Activated naive CD4-positive, alpha-beta T cell treated with anti-CD3 and anti-CD28 coated beads, Interleukin-2, amount 50 U/mL, for 72 hours (primary cell): ENCODE data around the gene FGD2. TPM values are rescaled to one million over a fixed set of nuclear protein-coding genes. Genes with fewer than 3 reads are reported as not detected.
"Not testable (repeated sequence)": the region's sequence is repeated elsewhere in the genome, so short reads cannot be mapped to it uniquely, and the experiment has no call there.

Source experiments
- ATAC-seq, 2 donors: fragments of 150-1000 bp; cut with Tn5 transposase; 2 replicates each; pipeline ENCODE4 v1.10.0; 2021; ENCODE audit warnings: mild to moderate bottlenecking in 2 of 2, moderate library complexity in 2 of 2
- DNase-seq, 2 donors: peaks; one replicate each; pipeline ENCODE4 v3.0.0; 2021 to 2022; ENCODE audit warnings: low spot score in 2 of 2
- H3K27ac Mint-ChIP-seq, 2 donors: one replicate each; pipeline ENCODE4 v1.8.0; 2022; ENCODE audit warnings: mild to moderate bottlenecking in 2 of 2, mixed read lengths in 2 of 2
- H3K36me3 Mint-ChIP-seq, 2 donors: one replicate each; pipeline ENCODE4 v1.8.0; 2022; ENCODE audit warnings: mixed read lengths in 2 of 2
- H3K9me3 Mint-ChIP-seq, 2 donors: one replicate each; pipeline ENCODE4 v1.8.0; 2022; ENCODE audit warnings: mixed read lengths in 2 of 2
- total RNA-seq, 2 donors: library from RNA; stranded (reverse); gene quantifications; one replicate each; pipeline ENCODE4 v1.2.3, GENCODE V29; 2022

FGD2 gene
- total RNA-seq, 2 donors from 2014 or later, result 1.3 to 2.4 TPM

DNA sequence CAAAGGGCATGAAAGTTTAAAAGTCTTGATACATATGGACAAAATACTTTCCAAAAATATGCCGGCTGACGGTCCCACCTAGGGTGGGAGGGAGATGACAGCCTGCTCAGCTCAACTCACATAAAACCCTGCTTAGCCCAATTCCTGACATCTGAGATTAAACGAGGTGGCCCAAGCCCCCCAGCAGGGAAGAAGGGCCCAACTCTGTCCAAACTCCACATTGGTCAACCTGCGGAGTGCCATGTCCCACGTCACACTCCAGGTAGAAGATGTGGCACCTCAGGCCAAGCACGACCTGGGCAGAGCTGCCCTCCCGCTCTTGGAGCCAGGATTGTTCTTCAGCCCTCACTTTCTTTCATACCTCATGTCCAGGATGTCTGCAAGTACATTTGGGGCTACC lies 48.2 kb downstream of the FGD2 start:
- DNase-seq (no peak), ATAC-seq (no peak)
- Mint-ChIP-seq H3K27ac (no peak overlapping the region), H3K9me3 (no peaks in the 10 kb centered on the region), H3K36me3 (peaks cover 5 to 6% of the 10 kb centered on the region in 2 donors)

DNA sequence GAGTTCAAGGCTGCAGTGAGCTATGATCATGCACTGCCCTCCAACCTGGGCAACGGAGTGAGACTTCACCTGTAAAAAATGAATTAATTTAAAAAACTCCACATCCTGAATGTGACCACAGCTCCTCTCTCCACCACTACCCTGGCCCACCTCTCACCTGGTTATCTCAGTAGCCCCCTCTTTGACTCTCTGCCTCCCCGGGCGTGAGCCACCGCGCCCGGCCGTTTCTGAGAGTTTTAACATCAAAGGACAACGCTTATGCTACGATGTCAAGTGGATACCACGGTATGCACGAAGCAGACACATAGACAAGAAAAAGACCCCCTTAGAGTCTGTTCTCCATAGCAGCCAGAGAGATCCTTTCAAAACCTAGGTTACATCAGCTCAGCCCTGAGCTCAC lies 48.7 kb downstream of the FGD2 start:
- DNase-seq, result peak in 1 of 2 donors; percentile 25
- peaks cover under 1 to 2% of the 10 kb centered on the region in 2 donors for H3K36me3 Mint-ChIP-seq
- H3K27ac Mint-ChIP-seq, result peak overlapping the region; percentile 12 to 61
- no peaks in the 10 kb centered on the region for H3K9me3 Mint-ChIP-seq
- no peak for ATAC-seq

DNA sequence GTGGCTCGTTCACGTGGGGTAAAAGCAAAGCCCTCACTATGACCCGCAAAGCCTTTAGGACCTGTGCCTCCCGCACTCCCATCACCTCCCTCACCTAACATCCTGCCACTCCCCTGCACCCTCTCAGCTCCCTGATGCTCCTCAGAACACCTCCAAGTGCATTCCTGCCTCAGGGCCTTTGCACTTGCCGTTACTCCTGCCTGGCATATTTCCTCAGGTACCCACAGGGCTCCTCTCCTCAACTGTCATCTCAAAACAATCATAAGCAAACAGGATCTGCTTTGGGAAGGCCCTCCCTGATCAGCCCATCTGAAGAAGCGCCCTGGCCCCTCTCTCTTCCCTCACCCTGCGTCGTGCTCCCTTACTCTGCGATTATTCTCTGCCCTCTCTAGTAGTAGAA lies 49.1 kb downstream of the FGD2 start:
- Mint-ChIP-seq H3K9me3 (no peaks in the 10 kb centered on the region), H3K36me3 (no peaks in the 10 kb centered on the region), H3K27ac (peak overlapping the region in 1 of 2 donors; percentile 12)
- no peak for ATAC-seq
- peak in 1 of 2 donors; percentile 20 for DNase-seq

DNA sequence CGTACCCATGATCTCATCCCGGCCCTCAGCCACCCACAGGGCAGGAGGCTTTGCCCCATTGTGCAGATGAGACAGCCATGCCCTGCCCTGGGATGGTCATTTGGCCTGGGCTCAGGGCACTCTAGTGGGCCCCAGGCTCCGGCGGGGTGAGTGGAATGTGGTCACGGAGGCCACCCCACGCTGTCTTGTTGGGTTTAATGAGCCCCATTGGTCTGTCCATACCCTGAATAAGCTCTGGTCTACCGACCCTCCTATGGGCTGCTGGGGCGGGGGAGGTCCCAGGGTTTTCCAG lies 50.6 kb downstream of the FGD2 start:
- ATAC-seq (no peak), DNase-seq (no peak)
- peak overlapping the region in 1 of 2 donors; percentile 42 for H3K27ac Mint-ChIP-seq
- no peaks in the 10 kb centered on the region for H3K9me3 Mint-ChIP-seq
- no peaks in the 10 kb centered on the region for H3K36me3 Mint-ChIP-seq

DNA sequence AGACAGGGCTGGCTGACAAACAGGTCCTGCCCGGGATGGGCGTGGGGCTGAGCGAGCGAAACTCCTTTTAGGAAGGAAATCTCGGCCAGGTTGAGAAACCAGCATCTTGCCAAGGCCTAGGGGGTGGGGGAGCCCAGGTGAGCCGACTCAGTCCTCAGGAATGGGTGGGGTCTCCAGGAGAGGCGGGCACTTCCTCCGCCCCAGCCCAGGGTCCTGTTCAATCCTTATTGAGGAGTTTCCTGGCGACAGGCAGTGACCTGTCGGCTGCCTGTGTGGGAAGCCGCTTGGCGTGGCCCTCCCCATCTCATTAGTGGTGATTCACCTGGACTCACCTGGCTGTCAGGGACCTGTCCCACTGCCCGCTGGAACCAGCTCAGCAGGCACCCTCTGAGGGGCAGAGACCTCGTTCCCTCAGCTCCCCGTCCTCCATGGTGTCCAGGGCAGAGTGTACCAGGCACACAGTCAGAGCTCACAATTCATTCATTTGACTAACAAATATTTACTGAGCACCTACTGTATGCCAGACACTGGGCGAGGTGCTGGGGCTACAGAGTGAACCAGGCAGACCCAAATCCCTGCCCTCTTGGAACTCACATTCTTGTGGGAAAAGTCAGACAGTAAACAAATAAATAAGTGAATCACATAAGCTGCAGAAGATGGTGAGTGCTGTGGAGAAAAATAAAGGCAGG lies 51.1 kb downstream of the FGD2 start:
- H3K27ac Mint-ChIP-seq, result peak overlapping the region in 1 of 2 donors; percentile 21
- H3K9me3 Mint-ChIP-seq, result no peaks in the 10 kb centered on the region
- no peaks in the 10 kb centered on the region for H3K36me3 Mint-ChIP-seq
- no peak for DNase-seq
- no peak for ATAC-seq

DNA sequence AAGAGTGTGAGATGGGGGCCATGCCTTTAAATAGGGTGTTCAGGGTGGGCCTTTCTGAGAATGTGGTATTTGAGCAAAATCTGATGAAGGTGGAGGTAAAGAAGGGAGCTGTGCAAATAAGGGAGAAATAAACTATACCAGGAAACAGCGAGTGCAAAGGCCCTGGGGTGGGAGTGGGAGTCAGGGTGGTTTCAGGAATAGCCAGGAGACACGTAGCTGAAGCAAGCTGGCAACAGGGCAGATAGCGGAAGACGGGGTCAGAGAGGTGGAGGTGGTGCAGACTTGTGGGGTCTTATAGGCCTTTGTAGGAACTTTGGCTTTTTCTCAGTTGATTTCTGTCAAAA lies 51.6 kb downstream of the FGD2 start:
- Mint-ChIP-seq H3K9me3 (no peaks in the 10 kb centered on the region), H3K27ac (peak overlapping the region in 1 of 2 donors; percentile 21), H3K36me3 (no peaks in the 10 kb centered on the region)
- DNase-seq, result no peak
- ATAC-seq, result no peak

DNA sequence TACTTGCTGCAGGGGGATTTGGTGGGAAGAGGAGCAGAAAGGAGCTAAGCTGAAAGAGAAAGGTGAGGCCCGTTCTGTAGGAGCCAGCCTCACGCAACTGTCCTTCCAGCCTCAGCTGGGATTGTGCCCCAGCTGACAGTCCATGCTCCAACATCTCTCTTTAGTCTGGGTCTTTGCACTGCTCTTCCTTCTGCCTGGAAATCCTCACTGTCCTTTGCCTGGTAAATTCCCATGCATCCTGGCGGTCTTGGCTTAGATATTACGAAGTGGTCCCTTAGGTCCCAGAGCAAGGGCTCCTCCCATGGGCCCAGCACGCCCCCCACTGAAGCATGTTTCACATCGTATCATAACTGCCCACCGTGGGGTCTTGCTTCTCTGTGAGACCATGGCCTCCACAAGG lies 52.2 kb downstream of the FGD2 start:
- Mint-ChIP-seq H3K27ac (no peak overlapping the region), H3K9me3 (no peaks in the 10 kb centered on the region), H3K36me3 (no peaks in the 10 kb centered on the region)
- ATAC-seq (no peak), DNase-seq (no peak)

DNA sequence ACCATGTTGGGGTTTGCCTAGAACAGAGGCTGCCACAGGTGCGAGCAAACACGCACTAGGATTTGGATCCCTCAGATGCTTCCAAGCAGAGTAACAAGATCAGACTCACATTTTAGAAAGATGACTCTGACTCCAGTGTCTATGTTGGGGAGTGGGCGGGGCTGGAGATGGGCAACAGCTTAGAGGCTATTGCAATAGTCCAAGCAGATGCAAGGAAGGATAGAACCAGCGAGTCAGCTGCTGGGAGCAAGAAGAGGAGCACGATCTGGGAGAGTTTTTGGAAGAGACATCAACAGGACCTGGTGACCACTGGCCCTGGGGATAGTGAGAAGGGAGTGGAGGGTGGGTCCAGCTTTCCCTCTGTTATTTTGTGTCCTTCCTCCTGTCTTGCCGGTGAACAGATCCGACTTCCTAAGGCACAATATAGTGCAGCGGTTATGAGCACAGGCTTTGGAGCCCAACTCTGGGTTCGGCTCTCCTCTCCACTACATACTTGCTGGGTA lies 52.7 kb downstream of the FGD2 start:
- DNase-seq (no peak), ATAC-seq (no peak)
- H3K27ac Mint-ChIP-seq, result no peak overlapping the region
- no peaks in the 10 kb centered on the region for H3K9me3 Mint-ChIP-seq
- H3K36me3 Mint-ChIP-seq, result no peaks in the 10 kb centered on the region

DNA sequence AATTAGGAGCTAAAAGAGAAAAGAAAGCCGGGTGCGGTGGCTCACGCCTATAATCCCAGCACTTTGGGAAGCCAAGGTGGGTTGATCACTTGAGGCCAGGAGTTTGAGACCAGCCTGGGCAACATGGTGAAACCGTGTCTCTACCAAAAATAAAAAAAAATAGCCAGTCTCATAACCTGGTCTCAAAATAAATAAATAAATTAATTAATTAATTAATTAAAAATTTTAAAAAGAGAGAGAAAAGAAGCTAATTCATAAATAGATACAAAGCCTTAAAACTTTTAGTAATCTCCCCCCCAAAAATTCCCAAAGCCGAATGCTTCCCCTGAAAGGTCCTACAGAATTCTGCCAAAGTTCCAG lies 53.5 kb downstream of the FGD2 start:
- not testable (repeated sequence) for H3K27ac Mint-ChIP-seq, H3K36me3 Mint-ChIP-seq, H3K9me3 Mint-ChIP-seq, DNase-seq, ATAC-seq

DNA sequence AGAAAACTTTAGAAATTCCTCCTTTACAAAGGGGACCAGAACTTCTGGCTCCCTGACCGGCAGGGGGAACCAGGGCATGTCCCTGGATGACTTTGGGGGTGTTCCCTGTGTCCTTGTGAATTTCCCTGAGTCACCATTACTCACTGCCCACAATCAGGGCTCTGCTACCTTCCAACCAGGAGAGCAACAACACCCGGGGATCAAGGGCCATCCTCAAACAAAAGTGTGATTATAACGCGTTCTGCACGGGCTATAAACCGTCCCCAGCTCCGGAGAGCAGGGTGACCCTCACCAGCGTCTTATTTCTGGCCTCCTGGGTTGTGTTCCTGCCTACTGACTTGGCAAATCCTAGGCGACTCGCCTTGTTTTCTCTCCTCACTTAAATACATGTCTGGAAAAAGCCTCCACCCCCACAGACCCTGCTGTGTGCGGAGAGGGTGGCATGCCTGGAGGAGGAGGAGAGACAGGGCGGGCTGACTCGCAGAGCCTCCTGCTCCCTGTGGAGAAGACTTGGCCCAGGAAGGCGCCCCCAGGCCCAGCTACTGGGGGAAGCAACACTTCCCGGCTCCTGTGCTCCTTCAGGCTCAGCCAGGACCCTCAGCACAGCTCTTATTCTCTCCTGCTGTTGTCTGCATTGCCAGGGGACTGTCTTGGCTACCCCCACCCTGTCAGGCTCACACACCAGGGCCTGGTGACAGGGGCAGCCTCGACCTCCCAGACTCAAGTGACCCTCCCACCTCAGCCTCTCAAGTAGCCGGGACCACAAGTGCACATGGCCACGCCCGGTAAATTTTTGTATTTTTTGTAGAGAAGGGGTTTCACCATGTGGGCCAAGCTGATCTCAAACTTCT lies 54.1 kb downstream of the FGD2 start:
- Mint-ChIP-seq H3K9me3 (no peaks in the 10 kb centered on the region), H3K27ac (no peak overlapping the region), H3K36me3 (no peaks in the 10 kb centered on the region)
- ATAC-seq, result peak; percentile 73 to 83
- DNase-seq, result peak in 1 of 2 donors; percentile 16

DNA sequence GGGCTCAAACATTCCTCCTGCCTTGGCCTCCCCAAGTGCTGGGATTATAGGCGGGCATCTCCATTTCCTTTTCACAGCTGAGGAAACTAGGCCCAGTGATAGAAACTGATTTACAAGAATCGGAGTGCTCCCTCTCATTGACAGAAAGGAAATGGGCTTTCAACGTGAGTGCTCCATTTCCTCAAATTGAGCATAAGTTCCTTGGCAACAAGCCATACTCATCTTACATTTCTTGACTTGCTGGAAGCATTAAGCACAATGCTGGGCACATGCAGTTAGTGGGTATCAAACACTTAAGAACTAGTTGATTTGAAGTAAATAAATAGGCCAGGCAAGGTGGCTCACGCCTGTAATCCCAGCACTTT lies 54.7 kb downstream of the FGD2 start:
- H3K36me3 Mint-ChIP-seq, result no peaks in the 10 kb centered on the region
- DNase-seq, result no peak
- no peak overlapping the region for H3K27ac Mint-ChIP-seq
- no peak for ATAC-seq
- H3K9me3 Mint-ChIP-seq, result no peaks in the 10 kb centered on the region

DNA sequence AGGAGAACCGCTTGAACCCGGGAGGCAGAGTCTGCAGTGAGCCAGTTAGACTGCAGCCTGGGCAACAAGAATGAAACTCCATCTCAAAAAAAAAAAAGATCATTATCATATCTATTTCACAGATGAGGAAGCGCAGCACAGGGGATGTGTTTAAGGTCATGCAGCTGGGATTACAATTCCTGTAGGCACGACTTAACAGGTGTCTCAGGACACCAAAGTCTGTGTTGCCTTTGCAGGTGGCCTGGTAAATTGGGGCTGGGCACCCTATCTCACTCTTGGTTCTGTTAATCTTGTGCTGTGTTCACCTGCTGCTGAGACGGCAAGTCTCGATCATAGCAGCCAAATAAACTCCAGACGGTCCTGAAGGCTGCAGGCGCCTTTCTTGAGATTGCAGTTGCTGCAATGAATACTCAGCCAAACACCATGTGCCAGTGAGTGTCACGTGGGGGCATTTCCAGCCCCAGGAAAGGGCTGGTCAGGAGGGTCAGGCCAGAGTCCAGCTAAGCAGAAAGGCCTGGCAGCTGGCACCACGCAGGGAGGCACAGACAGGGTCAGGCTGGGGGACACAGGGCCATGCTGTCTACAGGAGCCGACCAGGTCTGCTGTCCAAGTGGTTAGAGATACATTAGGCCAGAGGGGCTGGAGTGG lies 55.8 kb downstream of the FGD2 start:
- Mint-ChIP-seq H3K27ac (no peak overlapping the region), H3K9me3 (no peaks in the 10 kb centered on the region), H3K36me3 (no peaks in the 10 kb centered on the region)
- DNase-seq, result no peak
- no peak for ATAC-seq

DNA sequence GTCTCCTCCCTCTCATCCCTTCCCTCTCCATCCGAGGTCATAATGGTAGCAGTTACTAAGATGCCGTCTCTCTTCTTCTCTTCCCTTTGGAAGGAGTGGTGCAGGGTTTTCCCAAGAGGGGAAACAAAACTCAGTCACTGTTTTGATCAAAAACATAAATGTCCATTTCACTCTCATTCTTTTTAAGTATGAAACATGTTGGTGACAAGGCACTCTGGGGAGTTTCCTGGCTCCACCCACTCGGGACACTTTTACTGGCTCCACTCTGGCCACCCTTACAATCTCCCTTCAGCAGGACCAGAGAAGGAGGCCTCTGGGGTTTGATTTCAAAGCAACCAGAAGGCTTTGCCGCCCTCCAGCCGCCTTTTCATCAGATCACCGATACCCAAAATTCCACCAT lies 57.0 kb downstream of the FGD2 start:
- no peak for DNase-seq
- Mint-ChIP-seq H3K36me3 (no peaks in the 10 kb centered on the region), H3K9me3 (no peaks in the 10 kb centered on the region), H3K27ac (peak overlapping the region in 1 of 2 donors; percentile 66)
- no peak for ATAC-seq

DNA sequence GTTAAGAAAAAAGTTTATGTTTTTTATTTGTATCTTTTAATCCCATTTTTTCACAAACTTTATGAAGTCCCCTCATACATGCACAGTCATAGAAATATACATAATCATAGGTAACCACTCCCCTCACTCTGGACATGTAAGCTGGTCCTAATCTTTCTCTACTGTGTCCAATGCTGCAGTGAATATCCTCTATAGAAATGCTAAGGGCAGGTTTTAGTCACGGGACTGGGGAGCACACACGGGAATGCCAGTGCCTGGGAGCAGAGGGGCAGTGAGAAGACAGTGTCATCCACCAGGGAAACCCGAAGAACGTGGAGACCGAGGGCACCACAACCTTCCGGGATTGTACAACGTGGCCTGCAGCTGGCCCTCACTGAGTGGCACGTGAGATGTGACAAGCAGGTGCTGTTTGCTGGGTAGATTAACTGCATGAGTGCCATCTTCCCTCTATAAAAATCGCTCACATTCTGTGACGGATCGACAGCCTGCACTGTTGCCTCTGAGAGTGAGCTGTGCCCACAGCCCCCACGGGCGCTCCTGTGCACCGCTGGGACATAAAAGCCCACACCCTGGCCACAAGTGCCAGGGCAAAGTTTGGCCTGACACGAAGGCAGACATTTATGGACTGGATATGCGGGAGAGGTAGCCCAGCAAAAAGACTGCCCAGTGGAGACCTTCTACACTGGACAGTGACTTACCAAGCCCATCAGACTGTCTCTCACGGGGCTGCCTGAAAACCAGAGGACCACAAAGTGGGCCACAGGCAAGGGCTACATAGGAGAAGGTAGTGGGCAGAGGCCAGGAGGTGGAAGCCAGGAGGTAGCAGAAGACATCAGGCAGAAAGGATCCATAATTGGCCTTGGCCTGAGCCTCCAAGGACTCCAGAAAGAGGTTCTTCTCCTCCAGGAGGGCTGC lies 63.2 kb downstream of the FGD2 start:
- no peaks in the 10 kb centered on the region for H3K9me3 Mint-ChIP-seq
- DNase-seq (no peak), ATAC-seq (no peak)
- H3K36me3 Mint-ChIP-seq, result peaks cover 0 to 7% of the 10 kb centered on the region in 2 donors
- peak overlapping the region in 1 of 2 donors; percentile 70 for H3K27ac Mint-ChIP-seq

DNA sequence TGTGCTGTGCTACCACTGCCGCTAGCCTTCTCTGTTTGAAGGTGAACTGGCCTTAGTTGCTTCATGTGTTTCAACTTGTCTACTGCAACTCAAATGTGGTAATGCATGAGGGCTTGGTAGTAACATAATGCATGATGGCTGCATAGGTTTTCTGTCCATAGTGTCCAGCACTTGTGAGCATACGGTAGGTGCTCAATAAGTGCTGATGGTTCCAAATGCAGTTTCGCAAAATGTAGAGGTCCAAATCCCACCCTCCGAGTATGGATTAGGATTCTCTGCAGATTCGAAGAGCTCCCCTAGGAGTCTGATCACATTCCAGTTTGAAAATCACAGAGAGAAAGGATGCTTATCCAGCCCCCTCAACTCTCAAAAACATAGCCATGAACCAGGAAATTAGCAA lies 64.2 kb downstream of the FGD2 start:
- ATAC-seq (no peak), DNase-seq (no peak)
- no peak overlapping the region for H3K27ac Mint-ChIP-seq
- H3K36me3 Mint-ChIP-seq, result peaks cover 0 to 7% of the 10 kb centered on the region in 2 donors
- H3K9me3 Mint-ChIP-seq, result no peaks in the 10 kb centered on the region

DNA sequence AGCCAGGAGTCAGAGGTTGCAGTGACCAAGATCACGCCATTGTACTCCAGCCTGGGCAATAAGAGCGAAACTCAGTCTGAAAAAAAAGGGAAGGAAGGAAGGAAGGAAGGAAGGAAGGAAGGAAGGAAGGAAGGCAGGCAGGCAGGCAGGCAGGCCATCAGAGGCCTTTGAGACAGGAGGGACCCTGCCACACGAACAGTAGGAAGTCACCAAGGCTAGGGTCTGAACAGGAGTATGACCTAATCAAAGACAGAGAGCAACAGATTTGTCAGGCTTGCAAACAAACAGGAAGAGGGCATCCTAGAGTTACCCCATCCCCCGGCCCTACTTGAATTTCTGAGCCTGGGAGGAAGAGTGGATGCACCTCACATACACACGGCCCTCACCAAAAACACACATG lies 67.1 kb downstream of the FGD2 start:
- no peak for ATAC-seq
- H3K9me3 Mint-ChIP-seq, result no peaks in the 10 kb centered on the region
- H3K36me3 Mint-ChIP-seq, result peaks cover 0 to 7% of the 10 kb centered on the region in 2 donors
- DNase-seq, result no peak
- H3K27ac Mint-ChIP-seq, result peak overlapping the region in 1 of 2 donors; percentile 72
